Smooth muscle cell (in vitro differentiated cells): Measurements from ENCODE around the gene RILPL1. TPM values are rescaled to one million over a fixed set of nuclear protein-coding genes. Genes with fewer than 3 reads are reported as not detected.

Experiments
- DNase-seq: peaks from one replicate; lab custom pipeline; 2025; ENCODE audit not compliant: unreplicated experiment; lab: John Stamatoyannopoulos, UW
- H2AFZ ChIP-seq: fragments of 200-600 bp; sonication (generic); 2 replicates; pipeline ENCODE4 v1.6.0; 2016; ENCODE audit warnings: antibody characterized with exemption, low read depth, mild to moderate bottlenecking
- H3F3A ChIP-seq: fragments of 200-600 bp; sonication (generic); 2 replicates; pipeline ENCODE4 v1.6.0; 2017; ENCODE audit warnings: antibody characterized with exemption, low read depth
- H3K27ac ChIP-seq: fragments of 200-600 bp; sonication (generic); 2 replicates; pipeline ENCODE4 v1.5.1; 2016; ENCODE audit warnings: low read depth, mild to moderate bottlenecking
- H3K27me3 ChIP-seq: fragments of 200-600 bp; sonication (generic); 2 replicates; pipeline ENCODE4 v1.6.1; 2016; ENCODE audit warnings: low read depth, mild to moderate bottlenecking
- H3K36me3 ChIP-seq: fragments of 200-600 bp; sonication (generic); 2 replicates; pipeline ENCODE4 v1.5.1; 2016; ENCODE audit warnings: low read depth
- H3K4me1 ChIP-seq: fragments of 200-600 bp; sonication (generic); 2 replicates; pipeline ENCODE4 v1.5.1; 2016; ENCODE audit warnings: low read depth
- H3K4me2 ChIP-seq: fragments of 200-600 bp; sonication (generic); 2 replicates; pipeline ENCODE4 v1.6.0; 2016; ENCODE audit warnings: mild to moderate bottlenecking
- H3K4me3 ChIP-seq: fragments of 200-600 bp; sonication (generic); 2 replicates; pipeline ENCODE4 v1.5.1; 2016; ENCODE audit warnings: mild to moderate bottlenecking
- H3K79me2 ChIP-seq: fragments of 200-600 bp; sonication (generic); 2 replicates; pipeline ENCODE4 v1.6.0; 2016; ENCODE audit warnings: low read depth, mild to moderate bottlenecking
- H3K9ac ChIP-seq: fragments of 200-600 bp; sonication (generic); 2 replicates; pipeline ENCODE4 v1.6.0; 2016; ENCODE audit warnings: low read depth
- H3K9me3 ChIP-seq: fragments of 200-600 bp; sonication (generic); replicated peaks from 2 replicates; pipeline ENCODE4 v1.5.1; 2016; ENCODE audit warnings: low read depth
- H4K20me1 ChIP-seq: fragments of 200-600 bp; sonication (generic); 2 replicates; pipeline ENCODE4 v1.6.0; 2016; ENCODE audit warnings: low read depth
- CTCF ChIP-seq: fragments of 200-600 bp; sonication (generic); IDR thresholded peaks from 2 replicates; pipeline ENCODE4 v1.5.1; 2017; ENCODE audit warnings: borderline replicate concordance, mild to moderate bottlenecking, antibody characterized with exemption; ENCODE audit not compliant: insufficient read depth, poor library complexity, severe bottlenecking
- WGBS: methylation state at CpG from one replicate; pipeline ENCODE4 v1.1.7; 2016; ENCODE audit warnings: low lambda C conversion rate; 5-methylcytosine and 5-hydroxymethylcytosine counted together
- polyA plus RNA-seq: library from polyadenylated mRNA; unstranded; fragments of >200 nt; fragmentation: Nextera tagmentation; extraction: Ambion mirVana; gene quantifications from 2 replicates; pipeline ENCODE4 v1.2.1, GENCODE V29; 2016
- total RNA-seq: library from RNA; depleted of rRNA; stranded (reverse); fragments of >200 nt; gene quantifications from 2 replicates; pipeline ENCODE4 v1.2.3, GENCODE V29; 2014

Gene RILPL1
- total and polyA plus RNA-seq, 2 experiments from 2014 or later: 17.9 to 29.8 TPM

DNA sequence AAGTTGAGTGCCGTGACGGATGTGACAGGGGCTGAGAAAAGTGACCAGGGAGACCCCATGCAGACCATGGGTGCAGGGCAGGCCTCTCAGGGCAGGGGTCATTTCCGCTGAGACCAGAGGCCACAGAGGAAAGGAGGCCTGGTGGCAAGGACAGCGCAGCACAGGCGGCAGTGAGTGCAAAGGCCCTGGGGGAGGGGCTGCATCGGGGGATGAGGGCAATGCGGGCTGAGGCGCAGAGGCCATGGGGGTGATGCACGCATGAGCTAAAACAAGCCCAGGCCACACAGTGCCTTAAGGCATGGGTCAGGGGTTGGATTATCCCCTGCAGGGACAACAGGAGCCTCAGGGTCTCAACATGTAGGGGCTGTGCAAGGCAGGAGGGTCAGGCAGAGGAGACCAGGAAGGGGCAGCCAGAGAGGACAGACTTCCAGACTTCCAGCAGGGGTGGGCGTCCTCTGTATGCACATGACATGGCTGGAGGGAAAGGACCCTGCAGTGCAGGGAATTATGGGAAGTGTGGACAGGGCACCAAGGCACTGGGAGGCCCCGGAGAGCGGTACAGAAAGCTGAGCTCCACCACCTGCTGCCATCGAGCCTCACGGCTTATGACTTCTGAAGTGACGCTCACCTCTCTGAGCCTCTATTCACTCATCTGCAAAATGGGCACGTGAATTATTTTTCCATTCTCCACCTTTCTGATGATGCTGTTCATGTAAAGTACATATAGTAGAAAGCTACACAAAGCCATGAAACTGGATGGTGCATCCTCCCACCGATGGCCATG is 27.3 kb downstream of the RILPL1 start:
- H3K27me3 ChIP-seq: no peaks in the 10 kb centered on the region
- H3K36me3 ChIP-seq: no peaks in the 10 kb centered on the region
- H3K4me2 ChIP-seq: no peak overlapping the region
- no peaks in the 10 kb centered on the region for H3K79me2 ChIP-seq
- H3K27ac ChIP-seq: no peak overlapping the region
- 97% methylated on average over 17 of the region's 17 CpGs for WGBS
- H4K20me1 ChIP-seq: peaks cover 11% of the 10 kb centered on the region
- no peak for DNase-seq
- H3K9ac ChIP-seq: no peak overlapping the region
- TF ChIP-seq CTCF: no peak
- no peaks in the 10 kb centered on the region for H3F3A ChIP-seq
- no peak overlapping the region for H2AFZ ChIP-seq
- no peaks in the 10 kb centered on the region for H3K9me3 ChIP-seq
- H3K4me1 ChIP-seq: peaks cover 3% of the 10 kb centered on the region
- H3K4me3 ChIP-seq: no peak overlapping the region

GRCh38 chr12:123502163-123502704 is 31.3 kb downstream of the RILPL1 start:
- Histone ChIP-seq H3K27me3 (no peaks in the 10 kb centered on the region), H4K20me1 (peaks cover 6% of the 10 kb centered on the region), H3K4me2 (no peak overlapping the region), H3F3A (no peaks in the 10 kb centered on the region), H3K9ac (no peak overlapping the region), H3K9me3 (no peaks in the 10 kb centered on the region), H3K36me3 (no peaks in the 10 kb centered on the region), H3K27ac (no peak overlapping the region), H3K79me2 (no peaks in the 10 kb centered on the region), H3K4me3 (no peak overlapping the region), H3K4me1 (peaks cover 3% of the 10 kb centered on the region), H2AFZ (no peak overlapping the region)
- no peak for TF ChIP-seq CTCF
- DNase-seq: no peak
- 95% methylated on average over 12 of the region's 12 CpGs for WGBS

DNA sequence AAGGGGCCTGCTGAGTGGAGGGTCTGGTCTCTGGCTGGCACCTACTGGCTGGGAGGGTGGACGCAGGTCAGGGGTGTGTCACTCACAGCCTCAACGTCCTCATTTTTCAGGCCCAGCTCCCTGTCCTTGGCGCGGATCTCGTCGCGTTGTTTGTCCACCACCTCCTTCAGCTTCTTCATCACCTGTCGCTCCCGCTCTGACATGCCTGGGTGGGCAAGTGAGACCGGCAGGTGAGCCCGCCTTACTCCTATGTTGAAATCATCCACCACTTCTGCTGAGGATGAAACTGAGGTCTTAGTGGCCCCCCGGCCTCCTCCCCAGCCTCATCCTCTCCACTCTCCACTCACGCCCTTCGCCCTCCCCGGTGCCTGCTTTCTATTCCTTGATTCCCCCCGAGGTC is 34.2 kb downstream of the RILPL1 start:
- Histone ChIP-seq H4K20me1 (peaks cover 6% of the 10 kb centered on the region), H3K4me2 (no peak overlapping the region)

More for the DNA sequence above, 34.2 kb downstream of the RILPL1 start:
- Histone ChIP-seq H3K36me3 (no peaks in the 10 kb centered on the region), H2AFZ (no peak overlapping the region), H3K4me1 (peaks cover 3% of the 10 kb centered on the region), H3F3A (no peaks in the 10 kb centered on the region), H3K27me3 (no peaks in the 10 kb centered on the region), H3K27ac (no peak overlapping the region), H3K79me2 (no peaks in the 10 kb centered on the region), H3K9me3 (no peaks in the 10 kb centered on the region), H3K9ac (no peak overlapping the region), H3K4me3 (no peak overlapping the region)
- no peak for DNase-seq
- WGBS: 94% methylated on average over 16 of the region's 16 CpGs
- no peak for TF ChIP-seq CTCF
